ENCODE measurements around the gene FGFRL1.

The FGFRL1 gene

GRCh38 chr4:1024882-1025545, 13.6 kb downstream of the FGFRL1 start:
- no peak for DNase-seq

DNA sequence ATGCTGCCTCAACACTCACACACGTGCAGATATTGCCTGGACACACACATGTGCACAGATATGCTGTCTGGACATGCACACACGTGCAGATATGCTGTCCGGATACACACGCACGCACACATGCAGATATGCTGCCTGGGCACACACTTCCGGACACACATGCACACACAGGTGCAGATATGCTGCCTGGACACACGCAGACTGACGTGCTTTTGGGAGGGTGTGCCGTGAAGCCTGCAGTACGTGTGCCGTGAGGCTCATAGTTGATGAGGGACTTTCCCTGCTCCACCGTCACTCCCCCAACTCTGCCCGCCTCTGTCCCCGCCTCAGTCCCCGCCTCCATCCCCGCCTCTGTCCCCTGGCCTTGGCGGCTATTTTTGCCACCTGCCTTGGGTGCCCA, 14.7 kb downstream of the FGFRL1 start:
- DNase-seq: peak; percentile 72

- no peak for DNase-seq
These were observed 15.9 kb downstream of the FGFRL1 start for GRCh38 chr4:1027219-1027914.

GRCh38 chr4:1027915-1028238, 16.5 kb downstream of the FGFRL1 start:
- DNase-seq: no peak

GRCh38 chr4:1028574-1029220, 17.3 kb downstream of the FGFRL1 start:
- no peak for DNase-seq

- no peak for DNase-seq
These were observed 18.1 kb downstream of the FGFRL1 start for GRCh38 chr4:1029529-1029928.

DNA sequence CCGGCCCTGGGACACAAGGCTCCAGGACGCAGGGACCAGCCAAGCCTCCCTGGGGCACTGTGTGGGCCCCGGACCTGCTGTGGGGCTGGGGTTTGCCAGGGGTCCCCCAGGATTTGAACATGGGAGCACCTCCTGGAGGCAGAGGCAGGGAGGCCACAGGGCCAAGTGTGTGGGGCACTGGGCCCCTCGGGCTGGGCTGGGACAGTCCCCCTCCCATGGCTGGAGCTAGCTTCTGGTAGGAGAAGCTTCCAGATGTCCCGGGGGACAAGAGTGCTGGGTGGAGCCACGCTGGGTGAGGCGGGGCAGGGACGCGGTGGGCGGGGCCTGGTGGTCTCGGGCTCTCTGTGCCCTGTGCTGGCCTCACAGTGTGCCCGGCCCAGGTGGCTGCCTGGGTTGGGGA, 18.6 kb downstream of the FGFRL1 start:
- no peak for DNase-seq

DNA sequence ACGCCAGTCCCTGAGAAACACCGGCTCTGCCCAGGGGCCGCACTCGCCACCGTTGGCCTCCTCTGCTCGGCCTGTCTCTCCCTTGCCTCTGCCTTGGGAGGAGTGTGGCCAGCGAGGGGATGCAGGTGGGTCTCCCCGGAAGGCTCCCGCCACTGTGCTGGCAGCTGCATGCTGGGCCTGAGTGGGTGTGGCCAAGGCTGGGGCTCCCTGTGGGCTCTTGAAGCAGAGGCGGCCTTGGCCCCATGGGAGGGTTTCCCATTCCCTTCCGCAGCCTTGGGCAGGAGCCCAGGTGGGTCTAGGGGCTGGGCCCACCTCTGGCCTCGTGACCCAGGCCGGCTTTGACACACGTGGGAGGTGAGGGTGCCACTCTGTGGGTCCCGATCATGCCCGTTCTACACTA, 19.1 kb downstream of the FGFRL1 start:
- no peak for DNase-seq

- DNase-seq: no peak
These were observed 19.9 kb downstream of the FGFRL1 start for GRCh38 chr4:1031346-1031745.

- DNase-seq: no peak
These were observed 20.8 kb downstream of the FGFRL1 start for GRCh38 chr4:1031956-1032795.

DNA sequence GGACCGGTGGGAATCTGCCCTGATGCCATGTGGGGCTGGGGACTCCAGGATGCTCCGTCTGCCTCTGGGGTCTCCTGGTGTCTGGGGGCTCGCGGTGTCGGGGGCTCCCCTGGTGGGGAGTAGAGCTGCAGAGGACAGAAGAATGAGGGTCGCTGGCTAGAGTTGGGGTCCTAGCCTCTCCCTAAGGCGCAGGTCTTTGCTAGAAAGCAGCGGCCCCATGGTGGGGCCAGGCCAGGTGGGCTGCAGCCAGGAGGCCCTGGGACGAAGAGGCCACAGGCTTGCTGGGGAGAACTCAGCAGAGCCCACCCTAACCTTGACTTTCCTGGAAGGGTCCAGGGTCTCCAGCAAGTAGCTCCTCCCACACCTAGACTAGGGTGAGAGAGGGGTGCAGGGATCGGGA, 21.4 kb downstream of the FGFRL1 start:
- no peak for DNase-seq

- no peak for DNase-seq
These were observed 22.6 kb downstream of the FGFRL1 start for GRCh38 chr4:1033840-1034551.

DNA sequence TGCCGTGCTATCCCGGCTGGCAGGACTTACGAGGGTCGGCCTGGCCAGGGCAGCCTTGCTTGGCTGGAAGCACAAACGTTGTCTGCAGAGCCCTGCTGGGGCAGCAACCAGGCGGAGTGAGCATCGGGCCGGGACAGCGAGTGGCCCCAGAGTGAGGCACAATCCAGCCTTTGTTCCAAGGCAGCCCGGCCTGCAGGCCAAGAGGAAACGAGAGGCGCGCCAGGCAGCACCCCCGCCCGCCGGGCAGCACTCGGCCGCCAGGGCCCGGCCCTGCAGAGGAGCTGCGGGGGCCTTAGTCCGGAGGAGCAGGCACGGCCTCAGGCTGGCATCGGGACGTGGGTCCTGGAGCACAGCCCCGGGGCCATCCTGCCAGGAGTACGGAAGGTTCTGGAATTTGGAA, 24.1 kb downstream of the FGFRL1 start:
- DNase-seq: no peak

GRCh38 chr4:1036095-1036494, 24.7 kb downstream of the FGFRL1 start:
- DNase-seq: no peak

- no peak for DNase-seq
These were observed 25.8 kb downstream of the FGFRL1 start for GRCh38 chr4:1036976-1037810.

GRCh38 chr4:1038948-1039492, 27.6 kb downstream of the FGFRL1 start:
- DNase-seq: no peak

GRCh38 chr4:1039493-1040343, 28.3 kb downstream of the FGFRL1 start:
- DNase-seq: no peak

DNA sequence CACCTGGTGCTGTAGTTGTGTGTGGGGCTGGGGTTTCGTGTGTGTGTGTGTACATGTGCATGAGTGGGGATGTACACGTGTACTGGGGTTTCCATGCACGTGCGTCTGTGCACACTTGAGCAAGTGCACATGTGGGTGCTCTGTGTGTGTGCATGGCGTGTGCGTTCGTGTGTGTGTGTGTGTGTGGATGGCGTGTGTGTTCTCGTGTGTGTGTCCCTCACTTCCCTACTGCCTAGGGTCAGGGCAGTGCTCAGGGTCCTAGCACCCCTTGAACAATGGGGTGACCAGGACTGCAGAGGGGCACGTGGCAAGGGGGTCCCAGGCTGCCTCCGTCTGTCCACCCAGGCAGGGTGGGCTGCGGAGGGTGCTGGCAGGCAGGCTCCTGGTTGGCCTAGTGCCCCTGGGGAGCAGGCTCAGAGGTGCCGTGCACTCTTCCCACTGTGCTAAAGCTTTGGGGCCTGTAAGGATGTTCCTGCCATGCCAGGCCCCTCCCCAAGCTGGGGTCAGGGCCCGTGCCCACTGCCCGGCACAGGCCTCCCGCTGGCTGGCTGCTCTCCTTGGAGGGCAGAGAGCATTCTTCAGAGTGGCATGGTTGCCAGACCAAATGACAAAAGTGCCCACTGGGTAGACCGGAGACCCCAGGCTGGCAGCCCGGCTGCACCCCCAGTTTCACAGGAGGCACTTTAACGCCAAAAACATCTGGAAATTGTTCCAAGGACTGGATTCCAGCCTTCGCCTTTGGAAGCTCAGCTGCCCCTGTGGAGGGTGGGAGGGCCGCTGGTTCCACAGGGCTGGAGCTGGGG, 29.1 kb downstream of the FGFRL1 start:
- DNase-seq: no peak

DNA sequence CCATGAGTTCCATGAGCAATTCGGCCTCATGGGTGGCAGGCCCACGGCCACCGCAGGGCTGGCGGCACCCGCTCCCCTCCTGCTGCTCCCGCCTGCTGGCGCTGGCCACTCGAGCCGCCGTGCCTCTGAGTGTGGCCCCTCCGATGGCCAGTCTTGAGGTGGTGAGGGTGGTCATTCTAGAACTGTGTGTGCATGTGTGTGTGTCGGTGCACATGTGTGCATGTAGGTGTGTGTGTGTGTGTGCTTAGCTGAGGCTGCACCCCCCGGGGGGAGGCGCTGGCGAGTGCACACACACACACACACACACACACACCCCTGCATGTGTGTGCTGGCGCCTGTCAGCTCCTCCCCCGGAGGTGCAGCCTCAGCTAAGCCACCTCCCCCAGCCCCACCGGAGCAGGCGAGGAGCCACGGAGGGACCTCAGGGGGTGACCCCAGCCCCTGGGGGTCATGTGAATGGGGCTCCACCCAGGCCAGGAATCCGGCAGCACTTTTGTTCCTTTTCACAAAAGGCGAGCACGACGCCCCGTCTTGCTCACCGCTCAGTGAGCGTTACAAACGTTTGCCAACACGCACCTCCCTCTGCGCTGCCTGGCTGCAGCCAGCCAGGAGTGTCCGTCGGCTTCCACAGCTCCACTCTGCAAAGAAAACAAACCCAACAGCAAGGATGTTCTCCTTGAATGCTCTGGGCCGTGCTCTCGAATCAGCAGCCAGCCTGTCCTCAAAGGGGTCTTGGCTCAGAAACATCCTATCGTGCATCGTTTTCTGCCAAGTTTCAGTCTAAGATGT, 29.9 kb downstream of the FGFRL1 start:
- DNase-seq: no peak
